ENCODE measurements around the gene PCSK7.

PCSK7 gene

GRCh38 chr11:117181586-117182550 is 50.0 kb downstream of the PCSK7 start:
- DNase-seq, result no peak

GRCh38 chr11:117180661-117181585 is 51.0 kb downstream of the PCSK7 start:
- peak; percentile 43 to 44 for DNase-seq

- no peak for DNase-seq
Measured at GRCh38 chr11:117180020-117180419, 51.9 kb downstream of the PCSK7 start.

GRCh38 chr11:117179048-117179999 is 52.5 kb downstream of the PCSK7 start:
- DNase-seq, result peak; percentile 19 to 36

GRCh38 chr11:117178210-117179034 is 53.5 kb downstream of the PCSK7 start, which contains the start of gene SIDT2:
Gene SIDT2, plus strand, starts transcription at chr11:117178743. Its CDS starts 521 bp downstream, at chr11:117179264.
- DNase-seq, result peak; percentile 85 to 86

- DNase-seq, result no peak
Measured at GRCh38 chr11:117177534-117178209, 54.2 kb downstream of the PCSK7 start.

- DNase-seq, result no peak
Measured at GRCh38 chr11:117176186-117176585, 55.7 kb downstream of the PCSK7 start.

- DNase-seq, result no peak
Measured at GRCh38 chr11:117175781-117176180, 56.1 kb downstream of the PCSK7 start.

GRCh38 chr11:117175104-117175503 is 56.8 kb downstream of the PCSK7 start:
- DNase-seq, result no peak

GRCh38 chr11:117172724-117173421 is 59.0 kb downstream of the PCSK7 start:
- DNase-seq, result no peak

- DNase-seq, result no peak
Measured at GRCh38 chr11:117171404-117172061, 60.3 kb downstream of the PCSK7 start.

- DNase-seq, result no peak
Measured at GRCh38 chr11:117171007-117171403, 60.9 kb downstream of the PCSK7 start.

GRCh38 chr11:117170210-117170609 is 61.7 kb downstream of the PCSK7 start:
- DNase-seq, result no peak

GRCh38 chr11:117169736-117170135 is 62.1 kb downstream of the PCSK7 start:
- DNase-seq, result no peak

- DNase-seq, result no peak
Measured at GRCh38 chr11:117166491-117166890, 65.4 kb downstream of the PCSK7 start.

- DNase-seq, result no peak
Measured at GRCh38 chr11:117160826-117161225, 71.0 kb downstream of the PCSK7 start.

- no peak for DNase-seq
Measured at GRCh38 chr11:117159892-117160291, 72.0 kb downstream of the PCSK7 start.

GRCh38 chr11:117157507-117157906 is 74.4 kb downstream of the PCSK7 start:
- DNase-seq, result no peak

- no peak for DNase-seq
Measured at GRCh38 chr11:117154468-117154867, 77.4 kb downstream of the PCSK7 start.
